Common myeloid progenitor, CD34-positive (primary cell): ENCODE results near the gene ELL.

Experiments used
- CTCF ChIA-PET: fragments of 350-600 bp; sonication (Branson Sonifier 250); formaldehyde crosslinking; loops from one replicate; lab custom pipeline; 2021; ENCODE audit warnings: antibody characterized with exemption; lab: Charles Lee
- POLR2A ChIA-PET: fragments of 350-600 bp; sonication (Branson Sonifier 250); formaldehyde crosslinking; loops from one replicate; lab custom pipeline; 2021; ENCODE audit warnings: antibody characterized with exemption; lab: Charles Lee
- DNase-seq, 3 donors: peaks; one replicate each; pipeline versions ENCODE4 v3.0.0 to v3.0.0-alpha.2; 2013
- H3K27ac ChIP-seq, 2 experiments: 1 replicate in 1 of 2; 2 replicates in 1 of 2; pipeline ENCODE4 v1.7.0; 2013; ENCODE audit warnings: inconsistent platforms in 2 of 2, low read length in 2 of 2, mild to moderate bottlenecking in 2 of 2, low read depth in 1 of 2, moderate library complexity in 1 of 2; ENCODE audit not compliant: severe bottlenecking in 2 of 2, insufficient read depth in 1 of 2, poor library complexity in 1 of 2
- H3K27me3 ChIP-seq, 5 experiments: replicated peaks in 2 of 5; 1 replicate in 3 of 5; 2 replicates in 2 of 5; pipeline versions ENCODE4 v1.6.1 to v1.7.0; 2013; ENCODE audit warnings: low read length in 4 of 5, mild to moderate bottlenecking in 2 of 5, moderate library complexity in 2 of 5, inconsistent platforms in 1 of 5; ENCODE audit not compliant: insufficient read depth in 5 of 5, control insufficient read depth in 4 of 5
- H3K36me3 ChIP-seq, 4 experiments: 1 replicate in 2 of 4; 2 replicates in 2 of 4; pipeline versions ENCODE4 v1.6.1 to v1.7.0; 2013; ENCODE audit warnings: low read length in 3 of 4, control low read depth in 1 of 4, mild to moderate bottlenecking in 1 of 4; ENCODE audit not compliant: control insufficient read depth in 4 of 4, insufficient read depth in 4 of 4
- H3K4me1 ChIP-seq, 4 experiments: 1 replicate in 3 of 4; 2 replicates in 1 of 4; pipeline versions ENCODE4 v1.6.1 to v1.7.1; 2013; ENCODE audit warnings: low read length in 3 of 4, mild to moderate bottlenecking in 3 of 4, control low read depth in 1 of 4, inconsistent platforms in 1 of 4, moderate library complexity in 1 of 4; ENCODE audit not compliant: control insufficient read depth in 4 of 4, insufficient read depth in 4 of 4; ENCODE audit errors: control extremely low read depth in 1 of 4
- H3K4me3 ChIP-seq, 7 experiments: 1 replicate in 4 of 7; 2 replicates in 3 of 7; pipeline versions ENCODE4 v1.5.1 to v1.7.0; 2013; ENCODE audit warnings: mild to moderate bottlenecking in 7 of 7, low read length in 6 of 7, moderate library complexity in 6 of 7, inconsistent platforms in 2 of 7, low read depth in 2 of 7, control low read depth in 1 of 7; ENCODE audit not compliant: insufficient read depth in 4 of 7, control insufficient read depth in 1 of 7; ENCODE audit errors: extremely low read depth in 1 of 7
- H3K9me3 ChIP-seq, 5 experiments: 1 replicate in 4 of 5; 2 replicates in 1 of 5; pipeline versions ENCODE4 v1.6.1 to v1.7.1; 2013; ENCODE audit warnings: low read length in 4 of 5, mild to moderate bottlenecking in 2 of 5, inconsistent platforms in 1 of 5, low read depth in 1 of 5, moderate library complexity in 1 of 5; ENCODE audit not compliant: control insufficient read depth in 4 of 5, insufficient read depth in 2 of 5; ENCODE audit errors: control extremely low read depth in 1 of 5
- WGBS: methylation state at CpG from one replicate; pipeline ENCODE4 v1.1.5; 2013; ENCODE audit not compliant: insufficient coverage; 5-methylcytosine and 5-hydroxymethylcytosine counted together

ELL gene

GRCh38 chr19:18477042-18477779 is 44.7 kb downstream of the ELL start:
- Histone ChIP-seq H3K36me3 (peaks cover 0 to 9% (median 5%) of the 10 kb centered on the region in 4 experiments), H3K27me3 (no peaks in the 10 kb centered on the region), H3K4me1 (peaks cover 0 to 54% (median 20%) of the 10 kb centered on the region in 4 experiments), H3K4me3 (no peak overlapping the region), H3K27ac (no peak overlapping the region), H3K9me3 (no peaks in the 10 kb centered on the region)
- WGBS, result 93% methylated on average over 22 of the region's 24 CpGs
- CTCF ChIA-PET, result interaction anchor here (0.7 to 1.8 kb wide), 8 partner anchors 8 to 198 kb away, joined by 3 to 9 read pairs (median 3); no protein-coding TSS in a partner anchor
- POLR2A ChIA-PET, result no interaction called here
- no peak for DNase-seq

- 93% methylated on average over 13 of the region's 14 CpGs for WGBS
- ChIA-PET POLR2A (no interaction called here), CTCF (interaction anchor here (0.7 to 2.3 kb wide), 7 partner anchors 9 to 198 kb away, joined by 3 to 6 read pairs (median 3); no protein-coding TSS in a partner anchor)
- Histone ChIP-seq H3K4me1 (peaks cover 0 to 54% (median 20%) of the 10 kb centered on the region in 4 experiments), H3K4me3 (no peak overlapping the region), H3K27me3 (no peaks in the 10 kb centered on the region), H3K27ac (no peak overlapping the region), H3K9me3 (no peaks in the 10 kb centered on the region), H3K36me3 (peaks cover 0 to 11% (median 5%) of the 10 kb centered on the region in 4 experiments)
- no peak for DNase-seq
Observed at GRCh38 chr19:18476507-18477041, 45.3 kb downstream of the ELL start.

- whole genome bisulfite sequencing, result 84% methylated on average over 18 of the region's 19 CpGs
- H3K9me3 ChIP-seq, result no peaks in the 10 kb centered on the region
- H3K27ac ChIP-seq, result no peak overlapping the region
- no peaks in the 10 kb centered on the region for H3K27me3 ChIP-seq
- POLR2A ChIA-PET, result no interaction called here
- H3K36me3 ChIP-seq, result peaks cover 0 to 11% (median 5%) of the 10 kb centered on the region in 4 experiments
- CTCF ChIA-PET, result interaction anchor here (1.0 to 4.2 kb wide), 6 partner anchors 9 to 45 kb away, joined by 3 to 18 read pairs (median 5); no protein-coding TSS in a partner anchor
- peaks cover 0 to 49% (median 20%) of the 10 kb centered on the region in 4 experiments for H3K4me1 ChIP-seq
- no peak for DNase-seq
- H3K4me3 ChIP-seq, result no peak overlapping the region
Observed at GRCh38 chr19:18475762-18476331, 46.0 kb downstream of the ELL start.

GRCh38 chr19:18475004-18475453 is 46.8 kb downstream of the ELL start:
- Histone ChIP-seq H3K36me3 (peaks cover 0 to 11% (median 5%) of the 10 kb centered on the region in 4 experiments), H3K27me3 (no peaks in the 10 kb centered on the region), H3K4me3 (no peak overlapping the region), H3K4me1 (peaks cover 0 to 41% (median 16%) of the 10 kb centered on the region in 4 experiments), H3K9me3 (no peaks in the 10 kb centered on the region), H3K27ac (no peak overlapping the region)
- DNase-seq, result no peak
- CTCF ChIA-PET, result interaction anchor here (1.0 to 4.2 kb wide), 7 partner anchors 9 to 45 kb away, joined by 3 to 18 read pairs (median 5); no protein-coding TSS in a partner anchor
- POLR2A ChIA-PET, result no interaction called here
- 95% methylated on average over 4 of the region's 5 CpGs for WGBS

GRCh38 chr19:18474366-18474887 is 47.4 kb downstream of the ELL start:
- H3K9me3 ChIP-seq, result no peaks in the 10 kb centered on the region
- DNase-seq, result no peak
- ChIA-PET CTCF (interaction anchor here (1.0 to 4.2 kb wide), 9 partner anchors 8 to 202 kb away, joined by 3 to 18 read pairs (median 4); no protein-coding TSS in a partner anchor), POLR2A (no interaction called here)
- H3K4me1 ChIP-seq, result peaks cover 0 to 35% (median 11%) of the 10 kb centered on the region in 4 experiments
- peaks cover 0 to 11% (median 5%) of the 10 kb centered on the region in 4 experiments for H3K36me3 ChIP-seq
- no peak overlapping the region for H3K27ac ChIP-seq
- 87% methylated on average over 11 of the region's 13 CpGs for WGBS
- H3K27me3 ChIP-seq, result no peaks in the 10 kb centered on the region
- H3K4me3 ChIP-seq, result no peak overlapping the region

GRCh38 chr19:18473706-18474087 is 48.2 kb downstream of the ELL start:
- Histone ChIP-seq H3K4me3 (no peak overlapping the region), H3K36me3 (peaks cover 0 to 14% (median 5%) of the 10 kb centered on the region in 4 experiments), H3K27ac (no peak overlapping the region), H3K9me3 (no peaks in the 10 kb centered on the region), H3K4me1 (peaks cover 0 to 28% (median 4%) of the 10 kb centered on the region in 4 experiments), H3K27me3 (no peaks in the 10 kb centered on the region)
- ChIA-PET POLR2A (no interaction called here), CTCF (interaction anchor here (0.6 to 4.2 kb wide), 8 partner anchors 12 to 203 kb away, joined by 3 to 18 read pairs (median 4); no protein-coding TSS in a partner anchor)
- DNase-seq, result no peak
- WGBS, result 96% methylated on average over 5 of the region's 8 CpGs
